Measurements from ENCODE around the gene DDC. TPM values are rescaled to one million over a fixed set of nuclear protein-coding genes. Genes with fewer than 3 reads are reported as not detected.

DDC gene
- total RNA-seq, 2 donors from 2014 or later: not detected

- no peak for DNase-seq (ENCODE audit: low spot score)
- H3K27ac ChIP-seq: no peak overlapping the region
- no peaks in the 10 kb centered on the region for H3K4me1 ChIP-seq
Measured at GRCh38 chr7:50415844-50416364, 149.3 kb downstream of the DDC start.

GRCh38 chr7:50413561-50413960, 151.6 kb downstream of the DDC start:
- Histone ChIP-seq H3K36me3 (no peaks in the 10 kb centered on the region), H3K4me3 (no peak overlapping the region), H3K9me3 (no peaks in the 10 kb centered on the region), H3K27ac (no peak overlapping the region), H3K4me1 (no peaks in the 10 kb centered on the region), H3K27me3 (no peaks in the 10 kb centered on the region)
- TF ChIP-seq, protein P1, sequence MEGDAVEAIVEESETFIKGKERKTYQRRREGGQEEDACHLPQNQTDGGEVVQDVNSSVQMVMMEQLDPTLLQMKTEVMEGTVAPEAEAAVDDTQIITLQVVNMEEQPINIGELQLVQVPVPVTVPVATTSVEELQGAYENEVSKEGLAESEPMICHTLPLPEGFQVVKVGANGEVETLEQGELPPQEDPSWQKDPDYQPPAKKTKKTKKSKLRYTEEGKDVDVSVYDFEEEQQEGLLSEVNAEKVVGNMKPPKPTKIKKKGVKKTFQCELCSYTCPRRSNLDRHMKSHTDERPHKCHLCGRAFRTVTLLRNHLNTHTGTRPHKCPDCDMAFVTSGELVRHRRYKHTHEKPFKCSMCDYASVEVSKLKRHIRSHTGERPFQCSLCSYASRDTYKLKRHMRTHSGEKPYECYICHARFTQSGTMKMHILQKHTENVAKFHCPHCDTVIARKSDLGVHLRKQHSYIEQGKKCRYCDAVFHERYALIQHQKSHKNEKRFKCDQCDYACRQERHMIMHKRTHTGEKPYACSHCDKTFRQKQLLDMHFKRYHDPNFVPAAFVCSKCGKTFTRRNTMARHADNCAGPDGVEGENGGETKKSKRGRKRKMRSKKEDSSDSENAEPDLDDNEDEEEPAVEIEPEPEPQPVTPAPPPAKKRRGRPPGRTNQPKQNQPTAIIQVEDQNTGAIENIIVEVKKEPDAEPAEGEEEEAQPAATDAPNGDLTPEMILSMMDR (IDR thresholded peaks at IDR 0.05): no peak
- DNase-seq (ENCODE audit: low spot score): no peak

More at GRCh38 chr7:50415844-50416364, 149.3 kb downstream of the DDC start:
- TF ChIP-seq, protein P1 (IDR thresholded peaks at IDR 0.05): no peak
- Histone ChIP-seq H3K4me3 (no peak overlapping the region), H3K9me3 (no peaks in the 10 kb centered on the region), H3K27me3 (no peaks in the 10 kb centered on the region), H3K36me3 (no peaks in the 10 kb centered on the region)

GRCh38 chr7:50412973-50413372, 152.2 kb downstream of the DDC start:
- DNase-seq (ENCODE audit: low spot score): no peak
- Histone ChIP-seq H3K9me3 (no peaks in the 10 kb centered on the region), H3K27ac (no peak overlapping the region), H3K4me3 (no peak overlapping the region), H3K36me3 (no peaks in the 10 kb centered on the region), H3K4me1 (no peaks in the 10 kb centered on the region), H3K27me3 (no peaks in the 10 kb centered on the region)
- TF ChIP-seq, protein P1 (IDR thresholded peaks at IDR 0.05): no peak

DNA sequence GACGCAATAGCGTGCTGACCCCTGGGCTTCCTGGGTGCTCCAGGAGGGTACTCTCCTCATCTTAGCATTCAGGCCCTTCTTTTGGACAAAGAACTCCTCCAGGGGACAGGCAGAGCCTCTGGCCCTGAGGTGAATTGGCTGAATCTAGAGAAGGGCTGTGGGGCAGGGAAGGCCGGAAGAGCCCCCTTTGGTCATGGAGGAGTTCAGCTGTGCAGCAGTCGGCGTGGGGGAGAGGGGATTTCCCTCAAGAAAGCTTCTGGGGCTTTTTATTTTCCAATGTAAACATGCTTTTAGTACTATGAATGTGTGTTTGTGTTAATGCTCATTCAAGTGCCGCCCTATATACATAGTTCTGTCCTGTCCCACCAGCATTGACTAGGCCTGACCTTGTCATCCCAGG, 153.9 kb downstream of the DDC start:
- TF ChIP-seq, protein P1 (IDR thresholded peaks at IDR 0.05): no peak
- no peak overlapping the region for H3K4me3 ChIP-seq
- H3K27me3 ChIP-seq: no peaks in the 10 kb centered on the region
- no peak overlapping the region for H3K27ac ChIP-seq
- no peak for DNase-seq (ENCODE audit: low spot score)
- no peaks in the 10 kb centered on the region for H3K36me3 ChIP-seq
- no peaks in the 10 kb centered on the region for H3K4me1 ChIP-seq
- H3K9me3 ChIP-seq: no peaks in the 10 kb centered on the region

DNA sequence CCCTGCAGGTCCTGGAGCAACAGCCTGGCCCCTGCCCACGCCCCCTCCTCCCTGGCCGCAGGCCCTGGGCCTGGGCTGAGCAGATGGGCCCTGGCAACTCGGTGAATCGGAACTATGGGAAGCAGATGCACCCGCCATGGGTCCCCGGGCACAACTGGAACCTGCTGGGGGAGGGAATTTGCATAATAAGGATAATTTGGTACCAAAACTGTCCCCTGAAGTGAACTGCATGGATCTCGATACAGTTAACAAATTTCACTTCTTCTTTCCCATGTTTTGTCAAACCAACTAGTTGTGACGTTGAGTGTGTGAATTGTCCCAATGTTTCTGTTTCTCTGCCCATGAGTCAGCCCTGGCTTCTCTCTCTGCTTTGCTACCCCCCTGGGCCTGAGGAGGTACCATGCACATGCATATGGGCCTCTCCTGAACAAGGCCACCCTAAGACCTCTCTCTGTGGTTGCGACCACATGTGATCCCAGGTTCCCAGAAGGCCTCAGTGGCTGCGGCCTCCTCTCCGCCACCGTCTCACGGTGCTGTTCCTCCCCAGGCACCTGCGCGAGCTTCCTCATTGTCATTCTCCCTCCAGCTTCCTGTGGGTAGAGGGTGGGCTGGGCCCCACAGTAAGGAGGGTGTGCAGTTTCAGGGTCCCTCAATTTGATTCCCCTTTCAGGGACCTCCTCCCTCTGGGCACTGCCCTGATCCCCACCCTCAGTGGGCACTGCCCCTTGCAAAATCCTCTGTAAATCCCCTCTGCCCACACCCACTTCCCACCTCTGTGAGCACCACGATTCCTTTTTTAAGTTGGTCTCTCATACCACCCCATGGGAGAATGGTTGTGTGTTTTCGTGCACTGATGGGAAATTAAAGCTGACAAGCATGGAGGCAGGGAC, 155.1 kb downstream of the DDC start:
- Histone ChIP-seq H3K4me3 (no peak overlapping the region), H3K9me3 (no peaks in the 10 kb centered on the region), H3K36me3 (no peaks in the 10 kb centered on the region), H3K4me1 (no peaks in the 10 kb centered on the region), H3K27me3 (no peaks in the 10 kb centered on the region), H3K27ac (no peak overlapping the region)
- DNase-seq (ENCODE audit: low spot score): no peak
- TF ChIP-seq, protein P1 (IDR thresholded peaks at IDR 0.05): no peak

Other genes starting within 250 kb of the DDC start
- gene FIGNL1, start 115.1 kb downstream of the DDC start, total RNA-seq: 1 to 10 TPM; 4.7 TPM
- 10 to 100 TPM; 36.5 to 39.0 TPM for gene GRB10, start 217.5 kb upstream of the DDC start, total RNA-seq